22Rv1 (cell line): ENCODE measurements around the gene TMEM132D.

Experiments used
- H3K27ac ChIP-seq: fragments of 450-650 bp; 2 replicates; pipeline ENCODE4 v1.5.1; 2017
- ZFX ChIP-seq: fragments of 450-650 bp; IDR thresholded peaks from 2 replicates; pipeline ENCODE4 v1.6.1; 2017; ENCODE audit warnings: antibody characterized with exemption, borderline replicate concordance
- TF ChIP-seq, protein P1 (sequence below): fragments of 450-650 bp; IDR thresholded peaks from 2 replicates; pipeline ENCODE4 v1.5.1; 2017; ENCODE audit warnings: mild to moderate bottlenecking

Gene TMEM132D

DNA sequence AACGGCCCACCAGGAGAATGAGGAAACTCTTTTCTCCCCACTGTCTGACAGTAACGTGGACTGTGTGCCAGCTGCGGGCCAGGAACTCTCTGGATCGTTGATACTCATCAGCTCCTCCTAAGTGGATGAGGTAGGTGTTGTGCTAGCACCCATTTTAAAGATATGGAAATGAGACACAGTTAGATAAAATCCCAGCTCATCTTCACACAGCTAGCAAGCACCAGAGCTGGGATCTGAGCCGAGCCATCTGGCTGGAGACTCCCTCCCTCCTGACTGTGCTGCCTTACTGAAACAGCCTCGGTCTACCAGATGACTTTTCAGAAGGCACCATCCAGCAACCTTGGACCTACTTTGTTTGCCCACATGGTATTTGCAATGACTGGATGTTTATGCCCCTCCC, 49.2 kb downstream of the TMEM132D start:
- no peak for TF ChIP-seq ZFX
- TF ChIP-seq, protein P1, sequence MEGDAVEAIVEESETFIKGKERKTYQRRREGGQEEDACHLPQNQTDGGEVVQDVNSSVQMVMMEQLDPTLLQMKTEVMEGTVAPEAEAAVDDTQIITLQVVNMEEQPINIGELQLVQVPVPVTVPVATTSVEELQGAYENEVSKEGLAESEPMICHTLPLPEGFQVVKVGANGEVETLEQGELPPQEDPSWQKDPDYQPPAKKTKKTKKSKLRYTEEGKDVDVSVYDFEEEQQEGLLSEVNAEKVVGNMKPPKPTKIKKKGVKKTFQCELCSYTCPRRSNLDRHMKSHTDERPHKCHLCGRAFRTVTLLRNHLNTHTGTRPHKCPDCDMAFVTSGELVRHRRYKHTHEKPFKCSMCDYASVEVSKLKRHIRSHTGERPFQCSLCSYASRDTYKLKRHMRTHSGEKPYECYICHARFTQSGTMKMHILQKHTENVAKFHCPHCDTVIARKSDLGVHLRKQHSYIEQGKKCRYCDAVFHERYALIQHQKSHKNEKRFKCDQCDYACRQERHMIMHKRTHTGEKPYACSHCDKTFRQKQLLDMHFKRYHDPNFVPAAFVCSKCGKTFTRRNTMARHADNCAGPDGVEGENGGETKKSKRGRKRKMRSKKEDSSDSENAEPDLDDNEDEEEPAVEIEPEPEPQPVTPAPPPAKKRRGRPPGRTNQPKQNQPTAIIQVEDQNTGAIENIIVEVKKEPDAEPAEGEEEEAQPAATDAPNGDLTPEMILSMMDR, result no peak
- H3K27ac ChIP-seq, result no peak overlapping the region

DNA sequence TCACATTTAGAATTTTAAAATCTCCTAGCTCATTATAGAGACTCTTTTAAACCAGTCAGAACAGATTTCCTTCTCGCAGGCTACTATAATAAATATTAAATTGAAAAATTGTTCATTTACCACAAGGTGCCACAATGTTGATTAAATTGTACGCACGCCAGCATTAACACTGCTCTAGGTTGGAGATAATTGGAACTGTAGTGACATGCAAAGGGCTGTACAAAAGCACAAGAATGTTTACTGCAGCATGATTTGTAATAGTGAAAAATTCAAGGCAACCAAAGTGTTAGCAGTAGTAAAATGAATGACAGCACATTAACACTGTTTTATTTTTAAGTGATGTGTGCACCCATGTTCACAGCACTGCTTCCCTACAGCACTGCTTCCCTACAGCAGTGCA, 52.5 kb downstream of the TMEM132D start:
- TF ChIP-seq, protein P1, result no peak
- no peak for TF ChIP-seq ZFX
- no peak overlapping the region for H3K27ac ChIP-seq

DNA sequence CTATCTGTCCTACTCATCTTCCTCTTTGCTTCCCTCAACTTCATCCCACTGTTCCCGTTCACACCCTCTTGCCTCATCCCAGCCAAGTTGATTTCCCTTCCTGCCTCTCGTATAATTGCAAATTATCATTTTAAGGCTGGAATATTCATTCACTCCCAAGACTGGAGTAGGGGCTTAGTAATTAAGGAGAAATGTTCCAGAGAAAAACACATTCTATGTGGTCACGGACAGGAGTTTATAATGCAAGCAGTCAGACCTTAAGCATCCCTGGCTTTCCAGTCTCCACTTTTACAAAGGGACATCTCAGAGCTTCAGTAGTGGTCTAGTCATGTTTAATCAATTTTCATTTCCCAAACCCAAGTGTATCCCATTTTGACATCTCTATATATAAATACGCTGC, 54.9 kb downstream of the TMEM132D start:
- H3K27ac ChIP-seq, result no peak overlapping the region
- no peak for TF ChIP-seq ZFX
- TF ChIP-seq, protein P1, result no peak

DNA sequence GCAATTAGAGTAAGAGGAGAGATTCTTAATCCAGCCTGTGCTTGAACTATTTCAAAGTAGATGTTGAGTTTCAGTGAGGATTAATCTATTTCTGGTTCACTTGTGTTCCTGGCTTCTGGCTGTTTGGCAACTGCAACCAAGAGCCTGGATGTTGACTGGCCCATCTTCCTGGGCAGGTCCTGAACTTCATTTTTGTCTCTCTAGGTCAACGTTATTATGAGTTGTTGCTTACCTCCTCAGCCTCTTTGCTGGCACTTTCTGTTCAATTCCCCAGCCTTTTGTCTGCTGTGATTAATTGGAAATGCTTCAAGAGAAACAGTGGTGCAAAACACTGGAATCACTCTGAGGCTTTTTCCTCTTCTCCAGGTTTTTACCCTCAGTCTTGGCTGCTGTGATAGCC, 56.8 kb downstream of the TMEM132D start:
- TF ChIP-seq, protein P1, result no peak
- no peak for TF ChIP-seq ZFX

DNA sequence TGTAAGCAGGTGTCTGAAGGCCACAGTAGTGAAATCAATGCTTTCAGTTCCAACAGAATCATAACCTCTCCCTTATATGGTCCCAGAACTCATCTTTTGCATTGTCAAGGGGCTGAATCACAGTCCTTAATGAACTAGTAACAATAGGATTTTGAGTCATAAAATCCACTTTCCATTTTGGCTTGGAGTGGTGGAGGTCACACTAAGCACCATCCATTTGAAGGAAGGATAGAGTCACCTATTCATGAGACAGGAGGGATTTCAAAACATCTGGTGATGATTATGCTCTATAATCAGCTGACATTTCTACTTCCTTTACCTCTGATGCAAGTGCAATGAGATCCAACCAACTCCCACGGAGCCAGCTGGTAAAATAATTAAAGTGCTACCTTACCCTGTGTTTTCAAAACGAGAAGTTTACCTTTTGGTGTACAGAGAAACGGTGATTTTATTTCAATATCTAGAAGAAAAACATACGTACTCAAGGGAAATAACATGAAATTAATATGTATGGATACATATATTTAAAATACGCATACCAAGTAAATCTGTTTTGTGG, 59.1 kb downstream of the TMEM132D start:
- TF ChIP-seq ZFX, result no peak

More for the DNA sequence above, 56.8 kb downstream of the TMEM132D start:
- H3K27ac ChIP-seq, result no peak overlapping the region

DNA sequence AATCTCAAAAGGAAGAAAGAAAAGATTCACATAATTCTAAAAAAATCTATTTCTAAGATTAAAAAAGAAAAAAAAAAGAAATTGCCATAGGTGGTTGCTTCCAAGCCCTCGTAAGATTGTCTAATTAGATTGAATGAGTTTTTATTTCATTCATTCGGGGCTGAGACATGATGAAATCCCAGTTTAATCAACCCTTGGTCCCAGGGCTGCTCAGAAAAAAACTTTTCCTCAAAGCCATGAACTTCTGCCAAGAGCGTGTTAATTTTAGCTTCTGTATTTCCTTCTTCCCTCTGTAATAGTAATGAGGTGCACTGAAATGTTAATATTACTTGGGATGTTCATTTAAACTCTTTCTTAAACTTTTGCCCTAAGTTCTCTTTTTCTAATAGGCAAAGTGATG, 62.6 kb downstream of the TMEM132D start:
- H3K27ac ChIP-seq, result no peak overlapping the region
- TF ChIP-seq, protein P1, result no peak
- TF ChIP-seq ZFX, result no peak

More for the DNA sequence above, 59.1 kb downstream of the TMEM132D start:
- H3K27ac ChIP-seq, result no peak overlapping the region

DNA sequence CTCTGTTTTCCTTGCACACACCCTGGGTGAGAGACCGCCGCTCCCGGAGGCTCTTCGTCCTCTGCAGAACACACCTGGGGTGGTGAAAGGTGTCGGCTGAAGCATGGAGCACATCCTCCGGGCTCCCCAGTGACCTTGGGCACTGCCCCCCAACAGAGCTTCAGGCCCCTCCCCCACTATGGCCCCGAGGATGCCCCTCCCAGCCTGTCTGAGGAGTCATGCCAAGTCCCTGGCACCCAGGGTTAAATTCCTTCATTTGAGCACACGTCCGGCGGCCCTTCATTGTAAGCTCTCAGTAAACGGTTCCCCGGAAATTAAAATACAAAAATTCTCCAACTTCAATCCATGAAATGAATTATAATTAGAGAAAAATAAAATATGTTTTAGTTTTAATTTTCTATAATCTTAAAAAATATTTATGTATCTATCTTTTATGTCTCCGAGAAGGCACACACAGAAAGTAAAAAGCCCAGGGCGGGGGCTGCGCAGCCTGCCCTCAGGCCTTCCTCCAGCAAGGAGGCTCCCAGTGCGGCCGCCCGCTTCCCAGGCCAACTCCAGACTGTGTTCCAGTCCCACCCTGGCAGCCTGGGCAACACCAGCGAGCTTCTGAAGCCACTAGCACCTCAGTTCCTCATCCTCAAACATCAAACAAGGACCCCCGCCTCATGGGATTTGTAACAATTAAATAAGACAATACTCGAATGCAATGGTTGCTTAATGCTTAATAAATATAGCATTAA, 63.5 kb downstream of the TMEM132D start:
- TF ChIP-seq, protein P1, result no peak
- no peak for TF ChIP-seq ZFX

More for the DNA sequence above, 63.5 kb downstream of the TMEM132D start:
- H3K27ac ChIP-seq, result no peak overlapping the region
